Vagina (tissue), 2 donors: ENCODE measurements around the gene RNF128. TPM values are rescaled to one million over a fixed set of nuclear protein-coding genes. Genes with fewer than 3 reads are reported as not detected.

ENCODE experiments used
- DNase-seq, 2 donors: peaks; one replicate each; pipeline ENCODE4 v3.0.0-alpha.2; 2017; ENCODE audit errors: extremely low spot score in 2 of 2
- H3K27ac ChIP-seq: fragments of 200-600 bp; sonication (generic); one replicate; pipeline ENCODE4 v1.5.1; 2019
- H3K27me3 ChIP-seq: fragments of 200-600 bp; sonication (generic); one replicate; pipeline ENCODE4 v1.5.1; 2019
- H3K36me3 ChIP-seq, 2 donors: fragments of 200-600 bp; sonication (generic); one replicate each; pipeline ENCODE4 v1.5.1; 2017 to 2019
- H3K4me1 ChIP-seq: fragments of 200-600 bp; sonication (generic); one replicate; pipeline ENCODE4 v1.5.1; 2019
- H3K4me3 ChIP-seq, 2 donors: fragments of 200-600 bp; sonication (generic); 1 replicate in 1 of 2; 2 replicates in 1 of 2; pipeline ENCODE4 v1.5.1; 2016 to 2019
- H3K9me3 ChIP-seq: fragments of 200-600 bp; sonication (generic); one replicate; pipeline ENCODE4 v1.5.1; 2019
- CTCF ChIP-seq, 3 experiments: fragments of 450-650 bp in 2 of 3; fragments of 200-600 bp in 1 of 3; sonication (generic) in 1 of 3; IDR thresholded peaks; one replicate each; pipeline ENCODE4 v1.5.1; 2017 to 2019; ENCODE audit warnings: antibody characterized with exemption in 3 of 3, mild to moderate bottlenecking in 2 of 3, moderate library complexity in 2 of 3
- POLR2A ChIP-seq, 2 donors: fragments of 450-650 bp; IDR thresholded peaks; one replicate each; pipeline ENCODE4 v1.6.1; 2017; ENCODE audit warnings: antibody characterized with exemption in 2 of 2, mild to moderate bottlenecking in 2 of 2, moderate library complexity in 2 of 2
- POLR2AphosphoS5 ChIP-seq, 2 donors: sonication (generic); formaldehyde crosslinking; IDR thresholded peaks; one replicate each; pipeline ENCODE4 v1.9.0; 2017; ENCODE audit warnings: antibody characterized with exemption in 2 of 2, mild to moderate bottlenecking in 2 of 2, low read depth in 1 of 2; ENCODE audit not compliant: insufficient read depth in 1 of 2
- intact Hi-C: fragments of 100-400 bp; cut with DNase I; formaldehyde crosslinking; loops from one replicate; pipeline ENCODE4 v1.15.1; 2023
- total RNA-seq: library from RNA; depleted of rRNA; stranded (reverse); fragments of >200 nt; gene quantifications from one replicate; pipeline ENCODE4 v1.2.3, GENCODE V29; 2016

RNF128 gene
- total RNA-seq, 1 donor from 2014 or later = 5.6 TPM

- no peaks in the 10 kb centered on the region for H3K4me1 ChIP-seq
- intact Hi-C loops = no loop called here
- TF ChIP-seq POLR2A (IDR thresholded peaks at IDR 0.05) = no peak
- TF ChIP-seq CTCF (IDR thresholded peaks at IDR 0.05) = no peak
- no peak for TF ChIP-seq POLR2AphosphoS5 (IDR thresholded peaks at IDR 0.05; ENCODE audit: insufficient read depth in 1 of 2, low read depth in 1 of 2)
- no peak overlapping the region for H3K27ac ChIP-seq
- H3K4me3 ChIP-seq = no peak overlapping the region
- H3K36me3 ChIP-seq = no peaks in the 10 kb centered on the region
- no peaks in the 10 kb centered on the region for H3K27me3 ChIP-seq
- no peaks in the 10 kb centered on the region for H3K9me3 ChIP-seq
- DNase-seq = no peak
These were observed 48.5 kb downstream of the RNF128 start for GRCh38 chrX:106774981-106775380.

- H3K27me3 ChIP-seq = no peaks in the 10 kb centered on the region
- H3K9me3 ChIP-seq = no peaks in the 10 kb centered on the region
- no peak overlapping the region for H3K27ac ChIP-seq
- H3K4me3 ChIP-seq = no peak overlapping the region
- no peaks in the 10 kb centered on the region for H3K36me3 ChIP-seq
- DNase-seq = no peak
- H3K4me1 ChIP-seq = no peaks in the 10 kb centered on the region
- no peak for TF ChIP-seq POLR2A (IDR thresholded peaks at IDR 0.05)
- no peak for TF ChIP-seq POLR2AphosphoS5 (IDR thresholded peaks at IDR 0.05; ENCODE audit: insufficient read depth in 1 of 2, low read depth in 1 of 2)
- TF ChIP-seq CTCF (IDR thresholded peaks at IDR 0.05) = no peak
- intact Hi-C loops = no loop called here
These were observed 53.8 kb downstream of the RNF128 start for GRCh38 chrX:106780264-106780663.

- H3K36me3 ChIP-seq = no peaks in the 10 kb centered on the region
- no peak for TF ChIP-seq CTCF (IDR thresholded peaks at IDR 0.05)
- no peak for TF ChIP-seq POLR2AphosphoS5 (IDR thresholded peaks at IDR 0.05; ENCODE audit: insufficient read depth in 1 of 2, low read depth in 1 of 2)
- TF ChIP-seq POLR2A (IDR thresholded peaks at IDR 0.05) = no peak
- H3K4me1 ChIP-seq = no peaks in the 10 kb centered on the region
- no peaks in the 10 kb centered on the region for H3K9me3 ChIP-seq
- intact Hi-C loops = no loop called here
- H3K27ac ChIP-seq = no peak overlapping the region
- no peak for DNase-seq
- H3K4me3 ChIP-seq = no peak overlapping the region
- no peaks in the 10 kb centered on the region for H3K27me3 ChIP-seq
These were observed 54.3 kb downstream of the RNF128 start for GRCh38 chrX:106780664-106781377.

- TF ChIP-seq POLR2AphosphoS5 (IDR thresholded peaks at IDR 0.05; ENCODE audit: insufficient read depth in 1 of 2, low read depth in 1 of 2) (no peak), CTCF (IDR thresholded peaks at IDR 0.05) (no peak), POLR2A (IDR thresholded peaks at IDR 0.05) (no peak)
- Histone ChIP-seq H3K9me3 (no peaks in the 10 kb centered on the region), H3K27me3 (no peaks in the 10 kb centered on the region)
These were observed 57.2 kb downstream of the RNF128 start for GRCh38 chrX:106783716-106784115.

GRCh38 chrX:106791495-106791894 is 65.0 kb downstream of the RNF128 start:
- DNase-seq = no peak
- H3K27me3 ChIP-seq = no peaks in the 10 kb centered on the region
- no peaks in the 10 kb centered on the region for H3K4me1 ChIP-seq
- intact Hi-C loops = no loop called here
- H3K27ac ChIP-seq = no peak overlapping the region
- no peaks in the 10 kb centered on the region for H3K9me3 ChIP-seq
- TF ChIP-seq CTCF (IDR thresholded peaks at IDR 0.05) = no peak
- no peak for TF ChIP-seq POLR2A (IDR thresholded peaks at IDR 0.05)
- no peak for TF ChIP-seq POLR2AphosphoS5 (IDR thresholded peaks at IDR 0.05; ENCODE audit: insufficient read depth in 1 of 2, low read depth in 1 of 2)
- H3K4me3 ChIP-seq = no peak overlapping the region
- H3K36me3 ChIP-seq = no peaks in the 10 kb centered on the region

More at GRCh38 chrX:106783716-106784115, 57.2 kb downstream of the RNF128 start:
- Histone ChIP-seq H3K27ac (no peak overlapping the region), H3K36me3 (no peaks in the 10 kb centered on the region), H3K4me3 (no peak overlapping the region), H3K4me1 (no peaks in the 10 kb centered on the region)
- no peak for DNase-seq
- intact Hi-C loops = no loop called here
